HepG2 (cell line): ENCODE results near the gene GNAS-AS1. TPM values are rescaled to one million over a fixed set of nuclear protein-coding genes. Genes with fewer than 3 reads are reported as not detected.

Source experiments
- ATAC-seq: fragments of 200-7000 bp; cut with Tn5 transposase; 3 replicates; pipeline ENCODE4 v1.9.1; 2020; ENCODE audit warnings: mild to moderate bottlenecking, moderate library complexity
- BruUV-seq: library from RNA; stranded (reverse); fragments of 400-500 nt; replicated peaks from 2 replicates; lab custom pipeline; 2021; lab: Mats Ljungman, UMichigan
- CTCF ChIA-PET: fragments of 300-600 bp; formaldehyde crosslinking; extraction: SDS; loops from one replicate; lab custom pipeline; 2021; ENCODE audit warnings: low total read pairs, inconsistent platforms, low intra/inter-chr PET ratio; lab: Yijun Ruan, JAX
- POLR2A ChIA-PET: fragments of 350-600 bp; sonication (Branson Sonifier 250); formaldehyde crosslinking; loops from one replicate; lab custom pipeline; 2020; ENCODE audit warnings: antibody characterized with exemption, inconsistent platforms; lab: Yijun Ruan, JAX
- DNase-seq: peaks from one replicate; pipeline ENCODE4 v3.0.0-alpha.2; 2015; ENCODE audit warnings: low spot score
- FAIRE-seq: peaks from 3 replicates; lab custom pipeline; 2011; peaks lifted over from hg19 to GRCh38; lab: Jason Lieb, UNC
- H2AFZ ChIP-seq: one replicate; pipeline ENCODE4 v1.6.1; 2011; ENCODE audit warnings: low read length, inconsistent platforms
- H3K27ac ChIP-seq: fragments of 300-600 bp; 3 replicates; pipeline ENCODE4 v1.8.0; 2011; ENCODE audit warnings: mixed run types, mild to moderate bottlenecking, mixed read lengths, low read length, inconsistent platforms; ENCODE audit not compliant: insufficient read depth; ENCODE audit errors: extremely low read length
- H3K27me3 ChIP-seq, 2 experiments: fragments of 200-600 bp in 1 of 2; 2 replicates in 1 of 2; 3 replicates in 1 of 2; pipeline versions ENCODE4 v1.6.0 to v1.8.0; 2011; ENCODE audit warnings: low read length in 2 of 2, mild to moderate bottlenecking in 2 of 2, moderate library complexity in 2 of 2, inconsistent platforms in 1 of 2; ENCODE audit not compliant: insufficient read depth in 2 of 2, control insufficient read depth in 1 of 2
- H3K36me3 ChIP-seq, 2 experiments: fragments of 200-600 bp in 1 of 2; replicated peaks in 1 of 2; 2 replicates in 1 of 2; 3 replicates in 1 of 2; pipeline versions ENCODE4 v1.5.1 to v1.8.0; 2011; ENCODE audit warnings: low read length in 2 of 2, inconsistent platforms in 1 of 2; ENCODE audit not compliant: insufficient read depth in 2 of 2, control insufficient read depth in 1 of 2
- H3K4me1 ChIP-seq: 2 replicates; pipeline ENCODE4 v1.5.1; 2012; ENCODE audit warnings: low read length, inconsistent platforms; ENCODE audit not compliant: insufficient read depth
- H3K4me2 ChIP-seq: 2 replicates; pipeline ENCODE4 v1.6.0; 2011; ENCODE audit warnings: low read depth, low read length, inconsistent platforms
- H3K4me3 ChIP-seq, 3 experiments: fragments of 200-600 bp in 1 of 3; sonication (generic), shearing (Covaris generic) in 1 of 3; replicated peaks in 1 of 3; 2 replicates each; pipeline ENCODE4 v1.5.1; 2011 to 2016; ENCODE audit warnings: low read length in 3 of 3, inconsistent platforms in 2 of 3, low read depth in 2 of 3, mild to moderate bottlenecking in 2 of 3, control low read depth in 1 of 3, mixed read lengths in 1 of 3; ENCODE audit not compliant: insufficient read depth in 1 of 3
- H3K79me2 ChIP-seq: one replicate; pipeline ENCODE4 v1.6.1; 2011; ENCODE audit warnings: low read length, inconsistent platforms; ENCODE audit not compliant: insufficient read depth
- H3K9ac ChIP-seq: 2 replicates; pipeline ENCODE4 v1.6.0; 2011; ENCODE audit warnings: mild to moderate bottlenecking, low read depth, low read length, inconsistent platforms; ENCODE audit not compliant: insufficient read depth
- H3K9me3 ChIP-seq: 2 replicates; pipeline ENCODE4 v1.5.1; 2012; ENCODE audit warnings: mild to moderate bottlenecking, low read length
- H4K20me1 ChIP-seq: 2 replicates; pipeline ENCODE4 v1.6.0; 2011; ENCODE audit warnings: inconsistent platforms, mild to moderate bottlenecking, low read length, moderate library complexity; ENCODE audit not compliant: insufficient read depth
- BCLAF1 ChIP-seq: fragments of 450-650 bp; IDR thresholded peaks from 2 replicates; pipeline ENCODE4 v1.6.1; 2017; ENCODE audit warnings: mild to moderate bottlenecking
- FOSL1 ChIP-seq: sonication (generic); formaldehyde crosslinking; IDR thresholded peaks from 2 replicates; pipeline ENCODE4 v1.9.0; 2021; ENCODE audit warnings: missing genetic modification reagents, borderline replicate concordance
- KLF15 ChIP-seq: sonication (generic); formaldehyde crosslinking; IDR thresholded peaks from 2 replicates; pipeline ENCODE4 v1.8.1; 2023; ENCODE audit warnings: borderline replicate concordance, mild to moderate bottlenecking, inconsistent platforms, missing genetic modification reagents, mixed read lengths
- KMT2A ChIP-seq: sonication (generic); formaldehyde crosslinking; IDR thresholded peaks from 2 replicates; pipeline ENCODE4 v1.4.0; 2020; ENCODE audit warnings: missing genetic modification reagents
- MNT ChIP-seq: fragments of 450-650 bp; IDR thresholded peaks from 2 replicates; pipeline ENCODE4 v1.6.1; 2016
- MTA1 ChIP-seq: sonication (generic); formaldehyde crosslinking; IDR thresholded peaks from 2 replicates; pipeline ENCODE4 v1.4.0; 2020; ENCODE audit warnings: missing genetic modification reagents, mild to moderate bottlenecking, borderline replicate concordance
- PTBP1 ChIP-seq: fragments of 200-400 bp; formaldehyde crosslinking; IDR thresholded peaks from 2 replicates; pipeline ENCODE4 v1.6.1; 2018; ENCODE audit warnings: low read length, low read depth; ENCODE audit not compliant: poor library complexity, severe bottlenecking
- TFE3 ChIP-seq: IDR thresholded peaks from 2 replicates; pipeline ENCODE4 v1.6.1; 2016
- THAP7 ChIP-seq: sonication (generic); formaldehyde crosslinking; IDR thresholded peaks from 2 replicates; pipeline ENCODE4 v1.8.1; 2023; ENCODE audit warnings: mild to moderate bottlenecking, missing genetic modification reagents
- ZBTB43 ChIP-seq: sonication (generic); formaldehyde crosslinking; conservative IDR thresholded peaks from 2 replicates; pipeline ENCODE4 v1.4.0; 2020; ENCODE audit warnings: missing genetic modification reagents
- ZNF17 ChIP-seq: sonication (generic); formaldehyde crosslinking; IDR thresholded peaks from 2 replicates; pipeline ENCODE4 v1.5.0; 2020; ENCODE audit warnings: mild to moderate bottlenecking, missing genetic modification reagents
- WGBS: methylation state at CpG from one replicate; pipeline ENCODE4 v1.1.6; 2017; ENCODE audit warnings: low lambda C conversion rate; 5-methylcytosine and 5-hydroxymethylcytosine counted together
- in situ Hi-C: cut with HindIII; loops from 2 replicates; pipeline ENCODE4 v1.10.0; 2017; ENCODE audit warnings: low pct_unique_long_range_greater_than_20kb; ENCODE audit not compliant: extremely low pct_ligation_motif_present
- intact Hi-C: fragments of 100-400 bp; cut with micrococcal nuclease; formaldehyde crosslinking; loops from one replicate; pipeline ENCODE4 v1.10.0; 2022; ENCODE audit not compliant: unreplicated experiment
- polyA plus RNA-seq, 8 experiments: library from polyadenylated mRNA; depleted of rRNA in 3 of 8; stranded (reverse) in 7 of 8; unstranded in 1 of 8; fragments of >200 nt; fragmentation: Illumina TruSeq in 4 of 8; extraction: Trizol in 4 of 8; gene quantifications; 2 replicates each; pipeline versions ENCODE4 v1.2.1 to v1.2.3, GENCODE V29; 2011 to 2016; ENCODE audit warnings: low read depth in 4 of 8, missing spikeins in 1 of 8, mixed read lengths in 1 of 8; ENCODE audit not compliant: insufficient read depth in 1 of 8
- total RNA-seq, 5 experiments: library from RNA; depleted of rRNA; stranded (reverse); fragments of >200 nt; fragmentation: Illumina TruSeq; extraction: Trizol; gene quantifications; 2 replicates each; pipeline ENCODE4 v1.2.3, GENCODE V29; 2016; ENCODE audit warnings: low read depth in 1 of 5

The GNAS-AS1 gene
- total and polyA plus RNA-seq, 2 of the 13 experiments (the other 11 are each of a cell fraction or from before 2014, with no cell fraction given) = not detected

- BruUV-seq = no TSS peak
- intact Hi-C loops = no loop called here
- no peak for ATAC-seq
- TF ChIP-seq FOSL1 (CRISPR knock-in tag) (no peak), ZBTB43 (no peak), BCLAF1 (no peak), MNT (peak; percentile 12; the same call in 1 of the 2 replicates), MTA1 (CRISPR knock-in tag) (0 out of 2 replicates have a peak, but pooled peaks have one; percentile 35), THAP7 (CRISPR knock-in tag) (no peak), KLF15 (CRISPR knock-in tag) (no peak), PTBP1 (no peak), TFE3 (no peak), ZNF17 (CRISPR knock-in tag) (no peak), KMT2A (CRISPR knock-in tag) (no peak)
These were observed 50.4 kb downstream of the GNAS-AS1 start for GRCh38 chr20:58800134-58800871.

More at GRCh38 chr20:58800134-58800871, 50.4 kb downstream of the GNAS-AS1 start:
- ChIA-PET POLR2A (no interaction called here), CTCF (no interaction called here)
- DNase-seq = no peak
- in situ Hi-C loops = no loop called here
- Histone ChIP-seq H3K9me3 (no peaks in the 10 kb centered on the region), H3K27ac (no peak overlapping the region), H3K36me3 (no peaks in the 10 kb centered on the region), H3K4me1 (no peaks in the 10 kb centered on the region), H2AFZ (no peak overlapping the region), H4K20me1 (no peaks in the 10 kb centered on the region), H3K27me3 (peaks cover 25 to 88% of the 10 kb centered on the region in 2 experiments), H3K79me2 (no peaks in the 10 kb centered on the region), H3K4me2 (no peak overlapping the region), H3K9ac (no peak overlapping the region), H3K4me3 (no peak overlapping the region)
- WGBS = 33% methylated on average over 22 of the region's 22 CpGs
- no peak for FAIRE-seq
